ENCODE results near the gene ORAI2. TPM values are rescaled to one million over a fixed set of nuclear protein-coding genes. Genes with fewer than 3 reads are reported as not detected.

Gene ORAI2
- total and polyA plus RNA-seq, 10 of the 15 experiments (the other 5 are each of a cell fraction or from before 2014, with no cell fraction given): 5.8 to 111 (median 46.9) TPM

DNA sequence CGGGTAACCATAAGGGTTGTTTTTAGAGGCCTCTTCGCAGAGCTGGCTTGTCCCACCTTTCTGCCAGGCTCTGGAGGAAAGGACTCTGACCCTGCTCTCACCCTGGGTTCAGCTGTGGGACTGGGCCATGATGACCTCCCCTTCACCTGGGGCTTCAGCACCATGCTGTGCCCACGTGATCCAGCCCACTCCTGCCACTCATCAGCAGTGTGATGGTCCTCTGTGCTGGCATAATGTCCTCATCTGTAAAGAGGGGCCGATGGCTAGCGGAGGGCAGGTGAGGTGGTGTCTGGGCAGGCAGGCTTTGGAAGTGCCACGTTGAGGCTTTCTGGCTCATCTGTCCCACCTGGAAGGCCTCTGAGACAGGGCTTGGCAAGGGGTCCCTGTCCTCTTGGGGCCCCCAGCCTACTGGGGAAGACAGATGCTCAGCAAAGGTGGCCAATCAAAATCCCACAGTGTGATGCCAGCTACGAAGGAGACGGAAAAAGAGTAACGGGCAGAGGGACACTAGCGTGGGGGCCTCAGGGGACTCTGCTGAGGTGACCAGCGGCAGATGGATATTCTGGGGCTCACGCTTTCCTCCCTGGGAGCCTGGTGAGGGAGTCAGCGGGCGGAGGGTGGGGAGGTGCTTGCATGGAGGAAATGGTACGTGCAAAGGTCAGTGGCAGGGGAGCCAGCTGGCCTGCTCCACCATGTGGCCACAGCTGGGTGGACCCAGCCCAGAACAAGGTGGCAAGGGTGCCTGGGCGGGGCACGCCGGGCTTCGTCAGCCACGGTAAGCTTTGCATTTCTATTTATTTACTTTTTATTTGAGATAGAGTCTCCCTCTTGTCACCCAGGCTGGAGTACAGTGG, 36.8 kb downstream of the ORAI2 start:
- Histone ChIP-seq H3K9me3 (replicated peaks; ENCODE audit: control insufficient read depth, insufficient read depth, low read length) (no peaks in the 10 kb centered on the region), H3K4me3 (no peak overlapping the region), H4K20me1 (ENCODE audit: control insufficient read depth, insufficient read depth) (no peaks in the 10 kb centered on the region), H3K27me3 (replicated peaks in 1 of 2; ENCODE audit: control insufficient read depth in 2 of 2, insufficient read depth in 2 of 2, low read length in 1 of 2) (no peaks in the 10 kb centered on the region), H3K4me1 (ENCODE audit: control insufficient read depth, insufficient read depth, low read length) (peaks cover 9% of the 10 kb centered on the region), H3K79me2 (ENCODE audit: control insufficient read depth, insufficient read depth, low read length) (peaks cover 10% of the 10 kb centered on the region), H2AFZ (ENCODE audit: control insufficient read depth, low read depth, low read length) (no peak overlapping the region), H3K27ac (ENCODE audit: control insufficient read depth, insufficient read depth) (no peak overlapping the region), H3K9ac (ENCODE audit: control insufficient read depth, insufficient read depth, low read length) (no peak overlapping the region), H3K36me3 (ENCODE audit: control insufficient read depth in 2 of 2, insufficient read depth in 2 of 2, low read length in 1 of 2) (peaks cover 6 to 26% of the 10 kb centered on the region in 2 experiments), H3K4me2 (ENCODE audit: control insufficient read depth, insufficient read depth) (no peak overlapping the region)
- FAIRE-seq (no peak), ATAC-seq (no peak), DNase-seq (ENCODE audit: low read depth, low spot score) (no peak)
- no peak for TF ChIP-seq CHD4 (IDR thresholded peaks at IDR 0.05)
- TF ChIP-seq, protein P1, sequence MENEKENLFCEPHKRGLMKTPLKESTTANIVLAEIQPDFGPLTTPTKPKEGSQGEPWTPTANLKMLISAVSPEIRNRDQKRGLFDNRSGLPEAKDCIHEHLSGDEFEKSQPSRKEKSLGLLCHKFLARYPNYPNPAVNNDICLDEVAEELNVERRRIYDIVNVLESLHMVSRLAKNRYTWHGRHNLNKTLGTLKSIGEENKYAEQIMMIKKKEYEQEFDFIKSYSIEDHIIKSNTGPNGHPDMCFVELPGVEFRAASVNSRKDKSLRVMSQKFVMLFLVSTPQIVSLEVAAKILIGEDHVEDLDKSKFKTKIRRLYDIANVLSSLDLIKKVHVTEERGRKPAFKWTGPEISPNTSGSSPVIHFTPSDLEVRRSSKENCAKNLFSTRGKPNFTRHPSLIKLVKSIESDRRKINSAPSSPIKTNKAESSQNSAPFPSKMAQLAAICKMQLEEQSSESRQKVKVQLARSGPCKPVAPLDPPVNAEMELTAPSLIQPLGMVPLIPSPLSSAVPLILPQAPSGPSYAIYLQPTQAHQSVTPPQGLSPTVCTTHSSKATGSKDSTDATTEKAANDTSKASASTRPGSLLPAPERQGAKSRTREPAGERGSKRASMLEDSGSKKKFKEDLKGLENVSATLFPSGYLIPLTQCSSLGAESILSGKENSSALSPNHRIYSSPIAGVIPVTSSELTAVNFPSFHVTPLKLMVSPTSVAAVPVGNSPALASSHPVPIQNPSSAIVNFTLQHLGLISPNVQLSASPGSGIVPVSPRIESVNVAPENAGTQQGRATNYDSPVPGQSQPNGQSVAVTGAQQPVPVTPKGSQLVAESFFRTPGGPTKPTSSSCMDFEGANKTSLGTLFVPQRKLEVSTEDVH (IDR thresholded peaks at IDR 0.05; ENCODE audit: low read depth, partially characterized antibody): no peak
- TF ChIP-seq SPI1 (IDR thresholded peaks at IDR 0.05; ENCODE audit: borderline replicate concordance, insufficient read depth, low read depth, low read length): no peak
- TF ChIP-seq, protein P2, sequence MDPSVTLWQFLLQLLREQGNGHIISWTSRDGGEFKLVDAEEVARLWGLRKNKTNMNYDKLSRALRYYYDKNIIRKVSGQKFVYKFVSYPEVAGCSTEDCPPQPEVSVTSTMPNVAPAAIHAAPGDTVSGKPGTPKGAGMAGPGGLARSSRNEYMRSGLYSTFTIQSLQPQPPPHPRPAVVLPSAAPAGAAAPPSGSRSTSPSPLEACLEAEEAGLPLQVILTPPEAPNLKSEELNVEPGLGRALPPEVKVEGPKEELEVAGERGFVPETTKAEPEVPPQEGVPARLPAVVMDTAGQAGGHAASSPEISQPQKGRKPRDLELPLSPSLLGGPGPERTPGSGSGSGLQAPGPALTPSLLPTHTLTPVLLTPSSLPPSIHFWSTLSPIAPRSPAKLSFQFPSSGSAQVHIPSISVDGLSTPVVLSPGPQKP (IDR thresholded peaks at IDR 0.05; ENCODE audit: low read depth, low read length): no peak
- no peak for TF ChIP-seq RAD21 (IDR thresholded peaks at IDR 0.05; ENCODE audit: insufficient read depth, low read depth, low read length)
- TF ChIP-seq SP1 (IDR thresholded peaks at IDR 0.05; ENCODE audit: low read depth, low read length): no peak
- TF ChIP-seq MEF2A (IDR thresholded peaks at IDR 0.05; ENCODE audit: insufficient read depth, low read depth, low read length): no peak
- TF ChIP-seq, protein P3, sequence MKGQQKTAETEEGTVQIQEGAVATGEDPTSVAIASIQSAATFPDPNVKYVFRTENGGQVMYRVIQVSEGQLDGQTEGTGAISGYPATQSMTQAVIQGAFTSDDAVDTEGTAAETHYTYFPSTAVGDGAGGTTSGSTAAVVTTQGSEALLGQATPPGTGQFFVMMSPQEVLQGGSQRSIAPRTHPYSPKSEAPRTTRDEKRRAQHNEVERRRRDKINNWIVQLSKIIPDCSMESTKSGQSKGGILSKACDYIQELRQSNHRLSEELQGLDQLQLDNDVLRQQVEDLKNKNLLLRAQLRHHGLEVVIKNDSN (IDR thresholded peaks at IDR 0.05; ENCODE audit: borderline replicate concordance, extremely low read length, insufficient read depth, low read depth, low read length): peak; percentile 32
- in situ Hi-C loops (cut with MboI): no loop called here
- 81% methylated on average over 20 of the region's 20 CpGs for WGBS (ENCODE audit: insufficient coverage, insufficient replicate concordance, low lambda C conversion rate, missing lambda C conversion rate)
- ChIA-PET SMC1A (ENCODE audit: uncharacterized antibody, unreplicated experiment) (no interaction called here), POLR2A (interaction anchor here (0.6 kb wide), 1 partner anchor 157 kb away, joined by 4 read pairs; no protein-coding TSS in a partner anchor), RAD21 (ENCODE audit: unreplicated experiment) (interaction anchor here (1.2 kb wide), 1 partner anchor 65 kb away, joined by 4 read pairs; no protein-coding TSS in a partner anchor), CTCF (interaction anchor here (1.5 kb wide), 1 partner anchor 55 kb away, joined by 3 read pairs; no protein-coding TSS in a partner anchor)
- no TSS peak for BruUV-seq (replicated peaks)
- intact Hi-C loops (cut with micrococcal nuclease; ENCODE audit: unreplicated experiment): loop anchor here (5.0 kb wide), 1 partner anchor 183 kb away; the partner anchor contains the start of gene SH2B2

Data from GM12878 (cell line).